Esophagus squamous epithelium (tissue), 5 donors: ENCODE measurements around the gene SLIT2. TPM values are rescaled to one million over a fixed set of nuclear protein-coding genes. Genes with fewer than 3 reads are reported as not detected.

Experiments used
- DNase-seq: peaks from one replicate; lab custom pipeline; 2025; lab: John Stamatoyannopoulos, UW
- H3K27ac ChIP-seq, 4 donors: fragments of 200-600 bp; sonication (generic); one replicate each; pipeline ENCODE4 v1.5.1; 2016 to 2019; ENCODE audit warnings: mild to moderate bottlenecking in 1 of 4
- H3K27me3 ChIP-seq, 4 donors: fragments of 200-600 bp; sonication (generic); 1 replicate in 3 of 4; 2 replicates in 1 of 4; pipeline versions ENCODE4 v1.5.1 to v1.6.0; 2017 to 2021; ENCODE audit warnings: antibody characterized with exemption in 1 of 4
- H3K36me3 ChIP-seq, 3 donors: fragments of 200-600 bp; sonication (generic); one replicate each; pipeline ENCODE4 v1.5.1; 2016 to 2019
- H3K4me1 ChIP-seq, 3 donors: fragments of 200-600 bp; sonication (generic); one replicate each; pipeline ENCODE4 v1.5.1; 2017 to 2019
- H3K4me3 ChIP-seq, 4 donors: fragments of 200-600 bp; sonication (generic); 1 replicate in 3 of 4; 2 replicates in 1 of 4; pipeline ENCODE4 v1.5.1; 2016 to 2019; ENCODE audit warnings: mild to moderate bottlenecking in 2 of 4, moderate library complexity in 1 of 4
- H3K9me3 ChIP-seq, 3 donors: fragments of 200-600 bp; sonication (generic); one replicate each; pipeline ENCODE4 v1.5.1; 2016 to 2019
- CTCF ChIP-seq, 6 experiments: fragments of 450-650 bp in 4 of 6; fragments of 200-600 bp in 2 of 6; sonication (generic) in 2 of 6; IDR thresholded peaks; one replicate each; pipeline ENCODE4 v1.5.1; 2016 to 2019; ENCODE audit warnings: antibody characterized with exemption in 6 of 6, mild to moderate bottlenecking in 4 of 6, moderate library complexity in 4 of 6
- POLR2A ChIP-seq, 4 donors: fragments of 450-650 bp; IDR thresholded peaks; one replicate each; pipeline ENCODE4 v1.6.1; 2017; ENCODE audit warnings: antibody characterized with exemption in 4 of 4, mild to moderate bottlenecking in 4 of 4, moderate library complexity in 3 of 4
- WGBS, 2 donors: methylation state at CpG; one replicate each; pipeline ENCODE4 v1.1.5; 2018; 5-methylcytosine and 5-hydroxymethylcytosine counted together
- intact Hi-C: fragments of 100-400 bp; cut with DNase I; formaldehyde crosslinking; loops from one replicate; pipeline ENCODE4 v1.15.0; 2022
- total RNA-seq, 4 donors: library from RNA; depleted of rRNA; stranded (reverse); fragments of >200 nt; gene quantifications; one replicate each; pipeline ENCODE4 v1.1.0, GENCODE V29; 2016
- donor health status: DM: yes; HTN: yes; CAD: no.

Gene SLIT2
- total RNA-seq, 4 donors from 2014 or later, result 2.4 to 16.0 (median 4.7) TPM

- 93 to 100% methylated on average over 2 of the region's 2 CpGs for WGBS, 2 donors
- no peak for DNase-seq
- Histone ChIP-seq H3K9me3 (no peaks in the 10 kb centered on the region), H3K4me3 (no peak overlapping the region), H3K27ac (no peak overlapping the region), H3K36me3 (no peaks in the 10 kb centered on the region), H3K27me3 (no peaks in the 10 kb centered on the region), H3K4me1 (peaks cover 0 to 22% (median 0%) of the 10 kb centered on the region in 3 donors)
- TF ChIP-seq POLR2A (IDR thresholded peaks at IDR 0.05) (no peak), CTCF (IDR thresholded peaks at IDR 0.05) (no peak)
- intact Hi-C loops, result no loop called here
Observed at GRCh38 chr4:20287246-20287645, 35.5 kb downstream of the SLIT2 start.

- no peak for TF ChIP-seq CTCF (IDR thresholded peaks at IDR 0.05)
- no peaks in the 10 kb centered on the region for H3K27me3 ChIP-seq
- intact Hi-C loops, result no loop called here
- H3K36me3 ChIP-seq, result no peaks in the 10 kb centered on the region
- DNase-seq, result no peak
- no peak overlapping the region for H3K4me3 ChIP-seq
- peak overlapping the region in 3 of 4 donors; percentile 61 to 80 (median 73) for H3K27ac ChIP-seq
- H3K4me1 ChIP-seq, result peaks cover 0 to 22% (median 0%) of the 10 kb centered on the region in 3 donors
- H3K9me3 ChIP-seq, result no peaks in the 10 kb centered on the region
- 71 to 76% methylated on average over 8 of the region's 8 CpGs for WGBS, 2 donors
Observed at GRCh38 chr4:20288047-20288650, 36.4 kb downstream of the SLIT2 start.

DNA sequence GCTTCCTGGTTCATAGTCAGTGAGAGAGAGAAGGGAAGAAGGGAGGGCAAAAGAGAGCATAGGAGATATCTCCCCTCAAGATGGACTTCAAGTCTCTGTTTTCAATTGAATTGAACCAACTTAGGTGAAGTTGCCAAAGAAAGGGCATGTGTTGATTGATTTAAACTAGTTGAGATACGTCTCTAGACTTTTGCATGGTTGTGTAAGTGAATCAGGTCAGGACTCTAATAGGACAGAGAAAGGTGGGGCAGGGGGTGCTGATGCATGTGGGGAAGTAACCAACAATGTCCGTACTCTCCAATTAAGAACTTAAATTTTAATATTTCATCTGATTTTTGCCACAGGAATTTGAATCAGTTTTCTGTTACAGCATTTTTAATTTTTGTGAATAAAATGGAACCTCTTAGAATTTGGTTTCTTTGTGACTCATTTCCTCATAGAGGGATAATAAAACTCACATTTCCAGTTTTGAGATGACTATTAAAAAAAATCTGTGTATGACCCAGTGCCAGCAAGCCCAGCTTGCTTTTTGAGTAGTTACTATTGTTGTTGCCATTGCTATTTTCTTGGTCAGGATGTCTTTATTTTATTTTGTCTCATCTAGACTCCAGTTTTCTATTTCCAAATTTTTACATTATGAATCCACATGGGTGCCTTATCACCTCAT is 37.3 kb downstream of the SLIT2 start:
- Histone ChIP-seq H3K36me3 (no peaks in the 10 kb centered on the region), H3K27ac (peak overlapping the region in 3 of 4 donors; percentile 61 to 80 (median 73)), H3K4me3 (no peak overlapping the region), H3K9me3 (no peaks in the 10 kb centered on the region), H3K4me1 (peaks cover 0 to 22% (median 0%) of the 10 kb centered on the region in 3 donors), H3K27me3 (no peaks in the 10 kb centered on the region)
- 32 to 34% methylated on average over 2 of the region's 2 CpGs for WGBS, 2 donors
- no peak for DNase-seq
- TF ChIP-seq POLR2A (IDR thresholded peaks at IDR 0.05) (no peak), CTCF (IDR thresholded peaks at IDR 0.05) (no peak)
- intact Hi-C loops, result no loop called here

DNA sequence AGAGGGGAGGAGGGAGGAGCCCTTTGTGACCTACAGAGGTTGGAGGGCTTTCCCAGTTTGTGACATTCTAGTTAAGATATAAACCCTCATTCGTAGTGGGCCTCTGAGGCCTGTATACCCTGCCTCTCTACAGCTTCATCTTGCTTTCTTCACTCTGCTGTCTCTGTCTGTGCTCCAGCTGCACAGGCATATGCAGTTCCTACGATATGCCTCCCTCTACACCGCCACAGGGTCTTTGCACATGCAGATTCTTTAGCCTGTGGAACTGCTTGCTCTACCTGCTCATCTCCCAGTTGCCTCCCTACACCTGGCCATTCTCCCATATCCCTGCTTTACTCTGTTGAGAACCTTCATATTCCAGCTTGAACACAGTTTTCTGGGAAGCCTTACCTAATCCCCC is 38.1 kb downstream of the SLIT2 start:
- WGBS, 2 donors, result 80% methylated on average over 3 of the region's 3 CpGs
- intact Hi-C loops, result no loop called here
- TF ChIP-seq CTCF (IDR thresholded peaks at IDR 0.05) (no peak), POLR2A (IDR thresholded peaks at IDR 0.05) (no peak)
- peak overlapping the region in 3 of 4 donors; percentile 9 to 80 (median 27) for H3K27ac ChIP-seq
- no peaks in the 10 kb centered on the region for H3K27me3 ChIP-seq
- no peak overlapping the region for H3K4me3 ChIP-seq
- no peak for DNase-seq
- no peaks in the 10 kb centered on the region for H3K9me3 ChIP-seq
- H3K36me3 ChIP-seq, result no peaks in the 10 kb centered on the region
- peaks cover 0 to 22% (median 0%) of the 10 kb centered on the region in 3 donors for H3K4me1 ChIP-seq

- no peak for DNase-seq
- Histone ChIP-seq H3K4me1 (peaks cover 0 to 22% (median 0%) of the 10 kb centered on the region in 3 donors), H3K27ac (no peak overlapping the region), H3K9me3 (no peaks in the 10 kb centered on the region), H3K27me3 (no peaks in the 10 kb centered on the region), H3K36me3 (no peaks in the 10 kb centered on the region), H3K4me3 (no peak overlapping the region)
- intact Hi-C loops, result no loop called here
- TF ChIP-seq POLR2A (IDR thresholded peaks at IDR 0.05) (no peak), CTCF (IDR thresholded peaks at IDR 0.05) (no peak)
- 72 to 90% methylated on average over 3 of the region's 3 CpGs for WGBS, 2 donors
Observed at GRCh38 chr4:20292739-20293138, 41.0 kb downstream of the SLIT2 start.
